GM20000 (cell line): ENCODE results near the gene EPHA10.

Source experiments
- DNase-seq: peaks from one replicate; pipeline ENCODE4 v3.0.0; 2012; ENCODE audit warnings: low spot score
- TF ChIP-seq, protein P1 (sequence below): IDR thresholded peaks from 2 replicates; pipeline ENCODE4 v1.5.1; 2012; ENCODE audit warnings: mild to moderate bottlenecking, control low read depth; ENCODE audit errors: extremely low read depth, missing control alignments

Gene EPHA10

DNA sequence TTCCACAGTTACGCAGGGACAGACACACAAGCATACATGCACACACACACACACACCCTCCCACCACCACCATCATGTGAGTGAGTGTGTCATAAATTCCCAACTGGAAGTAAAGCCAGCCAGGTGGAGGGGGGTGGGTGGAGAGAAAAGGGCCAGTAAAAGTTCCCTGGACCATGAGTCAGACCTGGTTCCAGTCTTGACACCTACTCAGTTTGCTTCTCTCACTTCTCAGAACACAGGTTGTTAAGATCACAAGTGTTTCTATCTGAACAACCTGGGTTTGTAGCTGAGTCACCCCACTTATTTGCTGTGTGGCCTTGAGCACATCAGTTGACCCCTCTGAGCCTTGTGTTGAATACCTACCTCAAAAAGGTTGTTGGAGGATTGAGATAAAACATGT, 9.6 kb downstream of the EPHA10 start:
- DNase-seq = peak; percentile 72
- TF ChIP-seq, protein P1, sequence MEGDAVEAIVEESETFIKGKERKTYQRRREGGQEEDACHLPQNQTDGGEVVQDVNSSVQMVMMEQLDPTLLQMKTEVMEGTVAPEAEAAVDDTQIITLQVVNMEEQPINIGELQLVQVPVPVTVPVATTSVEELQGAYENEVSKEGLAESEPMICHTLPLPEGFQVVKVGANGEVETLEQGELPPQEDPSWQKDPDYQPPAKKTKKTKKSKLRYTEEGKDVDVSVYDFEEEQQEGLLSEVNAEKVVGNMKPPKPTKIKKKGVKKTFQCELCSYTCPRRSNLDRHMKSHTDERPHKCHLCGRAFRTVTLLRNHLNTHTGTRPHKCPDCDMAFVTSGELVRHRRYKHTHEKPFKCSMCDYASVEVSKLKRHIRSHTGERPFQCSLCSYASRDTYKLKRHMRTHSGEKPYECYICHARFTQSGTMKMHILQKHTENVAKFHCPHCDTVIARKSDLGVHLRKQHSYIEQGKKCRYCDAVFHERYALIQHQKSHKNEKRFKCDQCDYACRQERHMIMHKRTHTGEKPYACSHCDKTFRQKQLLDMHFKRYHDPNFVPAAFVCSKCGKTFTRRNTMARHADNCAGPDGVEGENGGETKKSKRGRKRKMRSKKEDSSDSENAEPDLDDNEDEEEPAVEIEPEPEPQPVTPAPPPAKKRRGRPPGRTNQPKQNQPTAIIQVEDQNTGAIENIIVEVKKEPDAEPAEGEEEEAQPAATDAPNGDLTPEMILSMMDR = no peak

DNA sequence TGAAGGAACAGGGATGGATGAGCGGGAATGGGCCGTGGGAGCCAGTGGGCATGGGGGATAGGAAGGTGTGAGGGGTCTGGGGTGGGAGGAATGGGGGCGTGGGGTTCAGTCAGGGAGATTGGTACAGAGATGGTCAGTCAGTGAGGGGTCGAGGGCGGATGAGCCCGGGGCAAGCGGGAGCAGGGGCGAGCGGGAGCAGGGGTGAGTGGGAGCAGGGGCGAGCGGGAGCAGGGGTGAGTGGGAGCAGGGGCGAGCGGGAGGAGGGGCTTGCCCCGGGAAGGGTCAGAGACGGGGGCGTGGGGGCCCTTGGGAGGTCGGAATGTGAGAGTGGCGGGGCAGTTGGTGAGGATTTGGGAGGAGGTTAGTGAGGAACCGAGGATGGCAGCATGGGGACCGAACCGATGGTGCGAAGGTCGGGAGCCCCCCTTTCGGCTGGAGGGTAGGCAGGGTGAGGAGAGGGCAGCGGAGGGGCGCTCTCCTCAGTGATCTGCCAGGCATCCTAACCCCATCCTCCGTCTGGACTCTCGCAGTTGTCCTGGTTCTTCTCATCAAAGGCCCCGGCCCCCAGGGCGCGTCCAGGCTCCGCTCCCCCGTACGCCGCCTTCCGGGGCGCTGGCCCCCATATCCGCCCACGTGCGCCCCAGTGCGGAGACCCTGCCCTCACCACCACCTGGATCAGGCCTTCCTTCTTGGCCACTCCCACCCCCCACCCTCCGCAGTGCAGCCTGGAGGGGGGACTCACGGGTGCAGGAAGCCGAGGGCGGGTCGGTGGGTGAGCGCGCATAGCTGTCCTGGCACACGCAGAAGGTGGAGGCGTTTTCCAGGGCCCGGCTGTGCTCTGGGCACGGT, 11.2 kb downstream of the EPHA10 start:
- no peak for DNase-seq
- TF ChIP-seq, protein P1 = no peak

DNA sequence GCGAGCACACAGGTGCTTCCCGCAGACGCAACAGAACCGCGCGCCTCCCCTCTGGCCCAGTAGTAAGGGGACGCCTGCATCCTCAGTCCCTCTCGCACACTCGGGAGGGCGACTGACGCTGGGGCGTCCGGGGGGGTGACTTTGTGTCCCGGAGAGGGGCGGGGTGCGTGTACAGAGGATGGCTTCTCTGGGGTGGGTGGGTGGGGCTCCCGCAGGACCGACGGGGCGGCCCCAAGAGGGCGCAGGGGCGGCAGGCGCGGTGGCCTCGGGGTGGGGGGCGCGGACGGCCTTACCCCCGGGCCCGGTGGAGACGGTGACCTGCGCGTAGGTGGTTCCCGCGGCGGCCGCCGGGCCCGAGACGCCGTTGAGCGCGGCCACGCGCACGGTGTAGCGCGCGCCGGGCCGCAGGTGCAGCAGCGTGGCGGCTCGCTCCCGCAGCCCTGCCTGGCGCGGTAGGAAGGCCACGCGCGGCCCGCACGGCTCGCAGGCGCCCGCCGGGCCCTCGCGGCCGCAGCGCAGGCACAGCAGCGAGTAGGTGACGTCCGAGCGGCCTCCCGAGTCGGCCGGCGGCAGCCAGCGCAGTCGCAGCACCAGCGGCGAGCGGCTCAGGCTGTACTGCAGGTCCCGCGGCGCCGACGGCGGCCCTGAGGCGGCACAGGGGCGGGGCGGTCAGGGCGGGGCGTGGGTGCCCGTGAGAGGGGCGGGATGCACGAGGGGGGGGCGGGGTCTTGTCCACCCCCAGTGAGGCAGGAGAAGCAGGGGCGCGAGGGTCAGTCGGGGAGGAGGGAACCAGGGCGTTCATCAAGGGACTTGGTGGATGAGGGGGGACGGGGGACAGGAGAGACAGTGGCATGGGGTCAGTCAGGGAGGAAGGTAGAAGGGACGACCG, 12.1 kb downstream of the EPHA10 start:
- TF ChIP-seq, protein P1 = no peak
- peak; percentile 86 for DNase-seq

DNA sequence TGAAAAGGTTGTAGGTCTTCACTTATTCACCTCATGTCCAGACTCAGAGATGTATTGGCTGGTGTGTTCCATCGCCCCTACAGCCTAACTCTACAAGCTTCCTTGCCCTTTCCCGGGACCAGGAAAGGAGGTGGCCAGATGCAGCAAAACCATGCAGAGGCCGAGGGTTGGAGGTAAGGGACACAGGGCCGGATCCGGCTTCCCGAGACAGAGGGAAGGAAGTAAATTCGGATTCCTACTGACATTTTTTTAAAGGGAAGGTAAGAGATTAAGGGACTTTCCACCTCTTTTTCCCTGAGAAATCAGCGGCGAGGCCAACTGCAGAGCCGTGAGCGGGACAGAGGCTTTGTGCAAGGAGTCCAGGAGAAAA, 12.7 kb downstream of the EPHA10 start:
- TF ChIP-seq, protein P1 = no peak
- no peak for DNase-seq

DNA sequence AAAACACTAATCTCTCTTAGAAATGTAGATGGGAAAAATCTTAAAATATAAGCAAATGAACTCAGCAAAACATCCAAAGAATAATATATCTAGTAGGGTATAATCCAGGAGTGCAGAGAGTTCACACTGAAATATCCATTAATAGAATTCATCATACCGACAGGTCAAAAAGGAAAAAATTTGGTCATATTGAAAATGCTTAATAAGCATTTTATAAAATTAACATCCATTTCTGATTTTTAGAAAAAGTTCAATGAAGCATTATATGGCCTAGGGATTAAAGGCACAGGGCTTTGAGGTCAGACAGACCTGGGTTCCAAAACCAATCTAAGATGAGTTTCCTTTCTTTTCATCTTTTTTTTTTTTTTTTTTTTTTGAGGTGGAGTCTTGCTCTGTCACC, 16.4 kb downstream of the EPHA10 start:
- TF ChIP-seq, protein P1 = no peak
- no peak for DNase-seq

DNA sequence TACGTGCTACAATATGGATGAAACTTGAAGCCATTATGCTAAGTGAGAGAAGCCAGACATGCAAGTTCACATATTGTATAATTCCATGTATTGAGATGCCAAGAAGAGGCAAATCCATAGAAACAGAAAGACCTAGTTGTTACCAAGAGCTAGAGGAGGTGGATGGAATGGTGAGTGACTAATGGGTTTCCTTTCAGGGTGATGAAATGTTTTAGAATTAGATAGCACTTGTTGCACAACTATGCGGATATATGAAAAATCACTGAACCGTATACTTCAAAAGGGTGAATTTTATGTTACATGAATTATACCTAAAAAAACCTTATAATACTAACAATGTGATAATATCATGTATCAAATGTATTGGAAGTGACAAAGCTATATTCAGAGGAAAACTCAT, 18.1 kb downstream of the EPHA10 start:
- no peak for DNase-seq
- TF ChIP-seq, protein P1 = no peak

DNA sequence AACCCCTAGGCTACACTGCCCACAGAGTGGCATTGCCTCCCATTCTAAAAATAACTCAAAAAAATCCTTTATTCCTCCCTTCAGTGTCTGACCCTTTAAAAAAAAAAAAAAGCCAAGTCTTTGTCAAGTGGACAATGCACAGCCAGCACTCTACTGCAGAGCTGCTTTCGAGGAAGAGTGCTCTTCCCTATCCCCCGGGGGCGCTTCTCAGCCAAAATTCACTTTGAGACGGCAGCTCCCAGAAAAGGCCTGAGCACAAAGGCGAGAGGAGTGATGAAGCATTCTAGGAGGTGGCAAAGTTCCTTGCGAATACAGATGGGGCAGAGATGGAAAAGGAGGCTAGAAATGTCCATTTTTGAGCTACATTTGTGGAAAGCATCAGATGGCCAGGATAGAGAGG, 23.3 kb downstream of the EPHA10 start:
- no peak for DNase-seq
- TF ChIP-seq, protein P1 = no peak
